Astrocyte of the cerebellum (primary cell): ENCODE measurements around the gene SGCA.

Experiments used
- DNase-seq: peaks from one replicate; pipeline ENCODE4 v3.0.0-alpha.2; 2011; ENCODE audit warnings: low read depth
- H3K4me3 ChIP-seq: 2 replicates; pipeline ENCODE4 v1.5.1; 2011; ENCODE audit warnings: mild to moderate bottlenecking, low read depth, low read length, moderate library complexity
- CTCF ChIP-seq: IDR thresholded peaks from 2 replicates; pipeline ENCODE4 v1.5.1; 2012; ENCODE audit warnings: low read length, low read depth, moderate library complexity, mild to moderate bottlenecking; ENCODE audit errors: missing control alignments
- in situ Hi-C: cut with HindIII; loops from 2 replicates; pipeline ENCODE4 v1.10.0; 2017; ENCODE audit warnings: low sequenced_read_pairs

Gene SGCA

GRCh38 chr17:50123649-50124349, 42.0 kb upstream of the SGCA start:
- H3K4me3 ChIP-seq, result no peak overlapping the region
- DNase-seq, result peak; percentile 78
- no peak for TF ChIP-seq CTCF
- in situ Hi-C loops, result no loop called here

- no peak for DNase-seq
- TF ChIP-seq CTCF, result no peak
- in situ Hi-C loops, result no loop called here
- H3K4me3 ChIP-seq, result no peak overlapping the region
These were observed 40.3 kb upstream of the SGCA start for GRCh38 chr17:50125420-50125997.

- no peak for DNase-seq
- in situ Hi-C loops, result no loop called here
- no peak for TF ChIP-seq CTCF
- peak overlapping the region; percentile 62 for H3K4me3 ChIP-seq
These were observed 38.0 kb upstream of the SGCA start for GRCh38 chr17:50127697-50128361.

- TF ChIP-seq CTCF, result no peak
- H3K4me3 ChIP-seq, result peak overlapping the region; percentile 62
- in situ Hi-C loops, result no loop called here
- no peak for DNase-seq
These were observed 37.1 kb upstream of the SGCA start for GRCh38 chr17:50128441-50129352.

- DNase-seq, result no peak
- no peak for TF ChIP-seq CTCF
- peak overlapping the region; percentile 62 for H3K4me3 ChIP-seq
- in situ Hi-C loops, result no loop called here
These were observed 36.5 kb upstream of the SGCA start for GRCh38 chr17:50129353-50129727.
